Parathyroid adenoma (tissue), 2 donors: ENCODE data around the gene GRAMD1B.

ENCODE experiments used
- H2AFZ ChIP-seq: fragments of 300-600 bp; sonication (generic); one replicate; pipeline ENCODE4 v1.7.0; 2017; ENCODE audit warnings: antibody characterized with exemption, mild to moderate bottlenecking
- H3K27ac ChIP-seq: fragments of 300-600 bp; sonication (generic); one replicate; pipeline ENCODE4 v1.7.0; 2017
- H3K27me3 ChIP-seq: fragments of 300-600 bp; sonication (generic); one replicate; pipeline ENCODE4 v1.7.0; 2017; ENCODE audit warnings: low read length; ENCODE audit not compliant: control insufficient read depth, insufficient read depth
- H3K36me3 ChIP-seq: fragments of 300-600 bp; sonication (generic); one replicate; pipeline ENCODE4 v1.7.0; 2017; ENCODE audit warnings: low read length; ENCODE audit not compliant: control insufficient read depth, insufficient read depth
- H3K4me1 ChIP-seq: fragments of 300-600 bp; sonication (generic); one replicate; pipeline ENCODE4 v1.7.0; 2017; ENCODE audit warnings: control low read depth
- H3K4me2 ChIP-seq: fragments of 300-600 bp; sonication (generic); one replicate; pipeline ENCODE4 v1.7.0; 2017; ENCODE audit warnings: low read length
- H3K4me3 ChIP-seq: fragments of 300-600 bp; sonication (generic); one replicate; pipeline ENCODE4 v1.7.0; 2017; ENCODE audit warnings: low read depth, low read length
- H3K79me2 ChIP-seq: fragments of 300-600 bp; sonication (generic); one replicate; pipeline ENCODE4 v1.7.0; 2017; ENCODE audit warnings: control low read depth
- H3K9ac ChIP-seq: fragments of 300-600 bp; sonication (generic); one replicate; pipeline ENCODE4 v1.7.0; 2017; ENCODE audit warnings: mild to moderate bottlenecking
- H3K9me3 ChIP-seq: fragments of 300-600 bp; sonication (generic); one replicate; pipeline ENCODE4 v1.7.0; 2017; ENCODE audit warnings: low read length; ENCODE audit not compliant: control insufficient read depth
- TF ChIP-seq, protein P1 (sequence below): fragments of 300-600 bp; sonication (generic); IDR thresholded peaks from one replicate; pipeline ENCODE4 v1.7.0; 2017; ENCODE audit warnings: antibody characterized with exemption, mild to moderate bottlenecking
- donor health status: primary hyperparathyroidism.

Gene GRAMD1B

DNA sequence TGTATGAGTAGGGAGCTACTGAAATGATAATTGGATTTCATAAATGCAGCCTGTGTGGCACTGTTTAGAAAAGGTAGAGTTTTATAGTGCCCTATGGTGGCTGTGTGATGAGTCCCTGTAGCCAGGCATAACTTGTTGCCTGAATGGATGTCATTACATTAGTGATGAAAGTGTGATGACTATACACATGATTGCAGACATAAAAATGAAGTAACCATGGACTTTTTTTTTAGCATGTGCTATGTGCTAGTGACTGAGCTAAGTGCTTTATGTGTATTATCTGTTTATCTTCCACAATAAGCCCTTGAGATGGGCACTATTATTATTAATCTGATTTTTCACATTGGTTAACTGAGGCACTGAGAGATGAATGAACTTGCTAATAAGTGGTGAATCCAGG is 13.5 kb upstream of the GRAMD1B start:
- H3K27me3 ChIP-seq: no peaks in the 10 kb centered on the region
- H3K4me3 ChIP-seq: no peak overlapping the region
- no peaks in the 10 kb centered on the region for H3K36me3 ChIP-seq
- no peaks in the 10 kb centered on the region for H3K79me2 ChIP-seq
- H3K4me1 ChIP-seq: no peaks in the 10 kb centered on the region
- TF ChIP-seq, protein P1, sequence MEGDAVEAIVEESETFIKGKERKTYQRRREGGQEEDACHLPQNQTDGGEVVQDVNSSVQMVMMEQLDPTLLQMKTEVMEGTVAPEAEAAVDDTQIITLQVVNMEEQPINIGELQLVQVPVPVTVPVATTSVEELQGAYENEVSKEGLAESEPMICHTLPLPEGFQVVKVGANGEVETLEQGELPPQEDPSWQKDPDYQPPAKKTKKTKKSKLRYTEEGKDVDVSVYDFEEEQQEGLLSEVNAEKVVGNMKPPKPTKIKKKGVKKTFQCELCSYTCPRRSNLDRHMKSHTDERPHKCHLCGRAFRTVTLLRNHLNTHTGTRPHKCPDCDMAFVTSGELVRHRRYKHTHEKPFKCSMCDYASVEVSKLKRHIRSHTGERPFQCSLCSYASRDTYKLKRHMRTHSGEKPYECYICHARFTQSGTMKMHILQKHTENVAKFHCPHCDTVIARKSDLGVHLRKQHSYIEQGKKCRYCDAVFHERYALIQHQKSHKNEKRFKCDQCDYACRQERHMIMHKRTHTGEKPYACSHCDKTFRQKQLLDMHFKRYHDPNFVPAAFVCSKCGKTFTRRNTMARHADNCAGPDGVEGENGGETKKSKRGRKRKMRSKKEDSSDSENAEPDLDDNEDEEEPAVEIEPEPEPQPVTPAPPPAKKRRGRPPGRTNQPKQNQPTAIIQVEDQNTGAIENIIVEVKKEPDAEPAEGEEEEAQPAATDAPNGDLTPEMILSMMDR: no peak
- H3K9ac ChIP-seq: no peak overlapping the region
- H2AFZ ChIP-seq: no peak overlapping the region
- no peaks in the 10 kb centered on the region for H3K9me3 ChIP-seq
- no peak overlapping the region for H3K4me2 ChIP-seq
- no peak overlapping the region for H3K27ac ChIP-seq

DNA sequence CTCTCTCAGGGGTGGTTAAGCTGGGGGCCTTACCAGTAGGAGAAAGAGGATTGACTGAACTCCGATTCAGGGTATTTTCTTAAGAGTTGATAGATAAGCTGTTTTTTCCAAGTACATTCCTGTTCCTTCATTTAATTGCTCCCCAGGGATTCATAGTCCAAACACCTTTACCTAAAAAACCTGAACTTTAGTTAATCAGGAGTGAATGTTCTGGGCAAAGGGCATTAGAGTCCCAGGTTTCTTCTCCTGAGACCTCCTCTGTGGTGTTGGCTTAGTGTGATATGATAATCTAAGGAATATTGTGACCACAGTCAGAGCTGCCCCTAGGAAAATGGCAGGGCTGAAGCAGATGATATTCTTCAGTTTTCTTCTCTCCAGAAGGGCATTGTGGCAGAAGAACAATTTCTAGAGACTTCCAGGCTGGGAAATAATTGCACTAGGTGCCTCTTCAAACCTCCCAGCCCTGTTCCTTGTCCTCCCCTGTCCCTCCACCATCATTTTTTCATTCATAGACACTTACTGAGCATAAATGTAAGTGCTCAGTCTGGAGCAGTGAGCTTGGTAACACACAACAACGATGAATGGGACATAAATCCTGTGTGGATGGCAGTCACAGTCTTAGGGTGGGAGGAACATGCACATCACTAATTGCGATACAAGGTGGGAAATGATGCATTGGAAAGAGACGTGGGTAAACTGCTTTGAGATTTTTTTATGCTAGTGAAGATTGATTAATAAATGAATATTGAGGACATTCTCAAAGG is 11.5 kb upstream of the GRAMD1B start:
- TF ChIP-seq, protein P1: no peak
- Histone ChIP-seq H3K9me3 (no peaks in the 10 kb centered on the region), H2AFZ (no peak overlapping the region), H3K36me3 (no peaks in the 10 kb centered on the region), H3K9ac (no peak overlapping the region), H3K4me3 (no peak overlapping the region), H3K27me3 (no peaks in the 10 kb centered on the region), H3K27ac (no peak overlapping the region), H3K4me2 (no peak overlapping the region), H3K4me1 (no peaks in the 10 kb centered on the region), H3K79me2 (no peaks in the 10 kb centered on the region)

DNA sequence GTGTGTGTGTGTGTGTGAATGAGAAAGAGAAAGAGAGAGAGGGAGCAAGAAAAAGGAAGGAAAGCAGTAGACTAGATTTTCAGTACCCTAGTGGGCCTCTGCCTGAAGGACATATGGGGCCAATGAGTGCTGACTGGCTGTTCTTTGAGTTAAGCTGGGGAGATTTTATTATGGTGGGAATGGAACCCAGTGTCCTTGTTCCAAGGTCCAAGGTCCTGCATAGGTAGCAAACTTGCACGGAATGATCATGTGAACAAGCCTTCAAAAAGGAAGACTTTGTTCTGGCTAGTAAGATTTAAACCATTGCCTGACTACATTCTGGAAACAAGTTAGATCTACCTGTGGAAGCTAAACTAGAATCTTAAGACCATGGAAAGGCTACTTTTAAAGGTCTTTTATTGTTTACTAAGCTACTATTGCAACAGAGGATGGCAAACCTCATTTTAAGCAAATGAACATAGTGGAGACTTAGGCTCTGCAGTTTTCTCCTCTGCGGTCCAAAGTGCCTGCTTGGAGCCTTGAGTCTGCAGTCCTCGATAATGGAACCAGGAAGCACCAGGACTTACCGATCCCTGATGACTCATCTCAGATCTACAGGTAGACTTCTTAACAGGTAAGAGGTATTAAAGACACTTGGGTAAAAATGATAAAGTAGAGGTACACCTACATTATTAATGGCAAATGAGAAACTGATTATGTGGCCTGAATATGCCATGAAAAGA is 10.2 kb upstream of the GRAMD1B start:
- H3K36me3 ChIP-seq: no peaks in the 10 kb centered on the region

DNA sequence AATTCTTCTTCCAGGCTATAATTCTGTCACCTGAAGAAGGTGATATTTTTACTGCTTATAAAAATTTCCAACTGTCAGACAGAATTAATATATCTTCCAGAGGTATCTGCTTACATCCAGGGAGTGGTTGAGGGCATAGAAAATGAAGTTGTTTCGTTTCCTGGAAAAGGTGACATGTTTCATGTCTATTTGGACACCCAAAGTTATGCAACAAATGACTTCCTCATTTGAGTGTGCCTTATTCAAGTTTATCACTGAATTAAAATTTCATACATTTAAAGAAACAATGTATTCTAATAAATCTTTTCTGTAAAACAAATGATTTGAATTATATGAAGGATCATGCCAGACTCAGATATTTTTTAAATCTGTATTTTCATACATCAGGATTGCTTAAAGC is 8.5 kb upstream of the GRAMD1B start:
- H3K36me3 ChIP-seq: no peaks in the 10 kb centered on the region
- no peak overlapping the region for H3K27ac ChIP-seq
- no peaks in the 10 kb centered on the region for H3K27me3 ChIP-seq
- H3K4me3 ChIP-seq: no peak overlapping the region
- H3K9ac ChIP-seq: no peak overlapping the region
- no peaks in the 10 kb centered on the region for H3K79me2 ChIP-seq
- H3K4me2 ChIP-seq: no peak overlapping the region
- no peaks in the 10 kb centered on the region for H3K9me3 ChIP-seq
- H3K4me1 ChIP-seq: no peaks in the 10 kb centered on the region
- TF ChIP-seq, protein P1: no peak
- H2AFZ ChIP-seq: no peak overlapping the region

More for the DNA sequence above, 10.2 kb upstream of the GRAMD1B start:
- Histone ChIP-seq H2AFZ (no peak overlapping the region), H3K27me3 (no peaks in the 10 kb centered on the region), H3K9ac (no peak overlapping the region), H3K79me2 (no peaks in the 10 kb centered on the region), H3K9me3 (no peaks in the 10 kb centered on the region), H3K4me2 (no peak overlapping the region), H3K27ac (no peak overlapping the region), H3K4me1 (no peaks in the 10 kb centered on the region), H3K4me3 (no peak overlapping the region)
- TF ChIP-seq, protein P1: no peak
